Measurements from ENCODE around the gene PGAM4.
"Not testable (repeated sequence)": the region's sequence is repeated elsewhere in the genome, so short reads cannot be mapped to it uniquely, and the experiment has no call there.

Gene PGAM4

GRCh38 chrX:77949840-77950239 is 19.6 kb downstream of the PGAM4 start:
- Histone ChIP-seq H3K27me3 (ENCODE audit: low read depth) (no peaks in the 10 kb centered on the region), H3K4me1 (no peaks in the 10 kb centered on the region; the same call in 1 of the 2 replicates), H3K4me3 (no peak overlapping the region), H3K36me3 (replicated peaks) (no peaks in the 10 kb centered on the region), H3K9me3 (no peaks in the 10 kb centered on the region)
- in situ Hi-C loops (cut with MboI; ENCODE audit: low sequenced_read_pairs): no loop called here
- no peak for DNase-seq (ENCODE audit: low spot score in 2 of 2)

DNA sequence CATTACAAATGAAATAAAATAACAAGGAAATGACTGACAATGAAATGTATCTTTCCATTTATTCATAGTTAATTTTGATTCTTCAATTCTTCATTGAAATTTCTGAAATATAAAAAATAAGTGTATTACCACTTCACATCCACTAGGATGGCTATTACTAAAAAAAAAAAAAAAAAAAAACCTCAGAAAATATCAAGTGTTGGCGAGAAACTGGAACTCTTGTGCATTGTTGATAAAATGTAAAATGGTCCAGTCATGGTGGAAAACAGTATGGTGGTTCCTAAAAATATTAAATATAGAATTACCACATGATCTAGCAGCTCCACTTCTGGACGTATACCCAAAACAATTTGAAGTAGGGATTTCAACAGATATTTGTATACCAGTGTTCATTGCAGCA is 22.9 kb downstream of the PGAM4 start:
- no peaks in the 10 kb centered on the region for H3K4me1 ChIP-seq
- H3K4me3 ChIP-seq: no peak overlapping the region
- H3K27me3 ChIP-seq (ENCODE audit: low read depth): no peaks in the 10 kb centered on the region; the same call in 1 of the 2 replicates
- in situ Hi-C loops (cut with MboI; ENCODE audit: low sequenced_read_pairs): no loop called here
- DNase-seq (ENCODE audit: low spot score in 2 of 2): no peak
- no peaks in the 10 kb centered on the region for H3K9me3 ChIP-seq
- H3K36me3 ChIP-seq (replicated peaks): no peaks in the 10 kb centered on the region

- H3K4me3 ChIP-seq: no peak overlapping the region
- no peaks in the 10 kb centered on the region for H3K36me3 ChIP-seq (replicated peaks)
- no peak for DNase-seq (ENCODE audit: low spot score in 2 of 2)
- H3K27me3 ChIP-seq (ENCODE audit: low read depth): no peaks in the 10 kb centered on the region; the same call in 1 of the 2 replicates
- no peaks in the 10 kb centered on the region for H3K4me1 ChIP-seq
- in situ Hi-C loops (cut with MboI; ENCODE audit: low sequenced_read_pairs): no loop called here
- H3K9me3 ChIP-seq: no peaks in the 10 kb centered on the region
Observed at GRCh38 chrX:77945910-77946545, 23.4 kb downstream of the PGAM4 start.

- H3K36me3 ChIP-seq (replicated peaks); H3K9me3 ChIP-seq; DNase-seq (ENCODE audit: low spot score in 2 of 2); H3K27me3 ChIP-seq (ENCODE audit: low read depth); H3K4me1 ChIP-seq; in situ Hi-C loops (cut with MboI; ENCODE audit: low sequenced_read_pairs); H3K4me3 ChIP-seq: not testable (repeated sequence)
Observed at GRCh38 chrX:77945031-77945430, 24.4 kb downstream of the PGAM4 start.

DNA sequence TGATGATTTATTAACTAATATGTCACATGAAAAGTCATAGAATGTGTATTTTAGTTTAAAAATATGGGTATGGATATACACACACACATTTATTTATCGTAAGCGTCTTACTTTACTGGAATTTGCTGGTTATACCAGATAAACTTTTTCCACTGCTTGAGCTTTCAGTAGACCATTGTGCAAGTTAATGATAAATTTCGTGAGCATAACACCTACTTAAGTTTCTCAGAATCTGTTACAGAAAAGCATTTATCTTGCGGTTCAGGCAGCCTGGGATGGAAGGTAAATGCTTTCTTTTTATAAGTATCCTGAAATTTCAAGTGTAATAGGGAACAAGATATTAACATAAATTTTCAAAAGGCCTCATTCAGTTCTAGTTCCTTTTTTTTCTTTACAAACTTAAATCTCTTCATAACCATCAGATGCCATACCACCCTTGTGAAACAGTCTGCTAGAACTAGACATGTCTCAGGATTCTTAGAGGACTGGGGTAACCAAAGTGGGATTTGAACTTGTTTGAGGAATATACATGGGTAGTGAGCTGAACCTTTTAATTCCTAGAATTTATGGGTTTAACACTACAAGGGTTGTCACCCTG is 31.3 kb downstream of the PGAM4 start:
- H3K4me3 ChIP-seq: no peak overlapping the region
- no peaks in the 10 kb centered on the region for H3K9me3 ChIP-seq
- H3K27me3 ChIP-seq (ENCODE audit: low read depth): no peaks in the 10 kb centered on the region
- in situ Hi-C loops (cut with MboI; ENCODE audit: low sequenced_read_pairs): no loop called here
- H3K36me3 ChIP-seq (replicated peaks): no peaks in the 10 kb centered on the region
- H3K4me1 ChIP-seq: no peaks in the 10 kb centered on the region
- DNase-seq (ENCODE audit: low spot score in 2 of 2): no peak

GRCh38 chrX:77937291-77937690 is 32.1 kb downstream of the PGAM4 start:
- in situ Hi-C loops (cut with MboI; ENCODE audit: low sequenced_read_pairs): no loop called here
- no peaks in the 10 kb centered on the region for H3K36me3 ChIP-seq (replicated peaks)
- no peaks in the 10 kb centered on the region for H3K27me3 ChIP-seq (ENCODE audit: low read depth)
- no peak for DNase-seq (ENCODE audit: low spot score in 2 of 2)
- H3K4me3 ChIP-seq: no peak overlapping the region
- no peaks in the 10 kb centered on the region for H3K9me3 ChIP-seq
- no peaks in the 10 kb centered on the region for H3K4me1 ChIP-seq

DNA sequence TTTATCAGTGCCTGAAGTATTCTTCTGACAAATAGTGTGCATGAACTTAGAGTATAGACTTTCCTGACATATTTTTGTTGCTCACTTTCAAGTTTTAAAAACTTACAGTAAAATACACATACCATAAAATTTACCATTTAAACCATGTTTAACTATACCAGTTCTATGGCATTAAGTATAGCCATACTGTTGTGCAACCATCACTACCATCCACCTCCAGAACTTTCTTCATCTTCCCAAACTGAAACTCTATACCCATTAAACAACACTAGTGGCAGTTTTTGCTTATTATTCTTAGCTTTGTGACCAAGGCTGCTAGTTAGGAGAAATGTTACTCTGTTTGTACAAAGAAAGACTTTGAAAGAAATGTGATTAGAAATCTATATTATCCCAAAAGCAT is 33.1 kb downstream of the PGAM4 start:
- no peaks in the 10 kb centered on the region for H3K27me3 ChIP-seq (ENCODE audit: low read depth)
- in situ Hi-C loops (cut with MboI; ENCODE audit: low sequenced_read_pairs): no loop called here
- no peak for DNase-seq (ENCODE audit: low spot score in 2 of 2)

GRCh38 chrX:77935886-77936285 is 33.6 kb downstream of the PGAM4 start:
- no peaks in the 10 kb centered on the region for H3K9me3 ChIP-seq
- no peaks in the 10 kb centered on the region for H3K4me1 ChIP-seq
- no peaks in the 10 kb centered on the region for H3K36me3 ChIP-seq (replicated peaks)
- no peaks in the 10 kb centered on the region for H3K27me3 ChIP-seq (ENCODE audit: low read depth)
- in situ Hi-C loops (cut with MboI; ENCODE audit: low sequenced_read_pairs): no loop called here
- no peak for DNase-seq (ENCODE audit: low spot score in 2 of 2)
- H3K4me3 ChIP-seq: no peak overlapping the region

More for the DNA sequence above, 33.1 kb downstream of the PGAM4 start:
- Histone ChIP-seq H3K4me3 (no peak overlapping the region), H3K36me3 (replicated peaks) (no peaks in the 10 kb centered on the region), H3K9me3 (no peaks in the 10 kb centered on the region), H3K4me1 (no peaks in the 10 kb centered on the region)

GRCh38 chrX:77930581-77930980 is 38.9 kb downstream of the PGAM4 start:
- no peak for DNase-seq (ENCODE audit: low spot score in 2 of 2)
- H3K36me3 ChIP-seq (replicated peaks): no peaks in the 10 kb centered on the region
- no peaks in the 10 kb centered on the region for H3K27me3 ChIP-seq (ENCODE audit: low read depth)
- no peak overlapping the region for H3K4me3 ChIP-seq
- no peaks in the 10 kb centered on the region for H3K4me1 ChIP-seq
- H3K9me3 ChIP-seq: no peaks in the 10 kb centered on the region
- in situ Hi-C loops (cut with MboI; ENCODE audit: low sequenced_read_pairs): no loop called here

DNA sequence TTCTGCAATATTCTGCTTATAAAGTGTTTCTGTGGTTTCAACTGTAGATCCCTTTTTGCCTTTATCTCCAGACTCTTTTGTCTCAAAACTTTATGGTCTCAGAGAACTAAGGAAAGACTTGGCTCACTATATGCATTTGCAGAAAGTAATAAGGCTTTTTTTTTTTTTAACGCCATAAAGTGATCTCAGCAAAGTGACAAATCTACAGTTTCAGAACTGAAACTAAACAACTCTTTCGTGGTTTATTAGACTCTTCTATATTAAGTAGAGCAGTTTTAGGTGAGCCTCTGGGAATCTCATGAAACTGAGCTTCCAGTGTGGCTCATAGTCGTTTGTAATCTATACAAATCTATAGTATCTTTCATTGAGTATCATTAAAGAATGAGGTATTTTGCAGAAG is 43.7 kb downstream of the PGAM4 start:
- in situ Hi-C loops (cut with MboI; ENCODE audit: low sequenced_read_pairs): no loop called here
- H3K4me3 ChIP-seq: no peak overlapping the region
- H3K9me3 ChIP-seq: no peaks in the 10 kb centered on the region
- no peak for DNase-seq (ENCODE audit: low spot score in 2 of 2)
- no peaks in the 10 kb centered on the region for H3K36me3 ChIP-seq (replicated peaks)
- H3K4me1 ChIP-seq: no peaks in the 10 kb centered on the region
- no peaks in the 10 kb centered on the region for H3K27me3 ChIP-seq (ENCODE audit: low read depth)

DNA sequence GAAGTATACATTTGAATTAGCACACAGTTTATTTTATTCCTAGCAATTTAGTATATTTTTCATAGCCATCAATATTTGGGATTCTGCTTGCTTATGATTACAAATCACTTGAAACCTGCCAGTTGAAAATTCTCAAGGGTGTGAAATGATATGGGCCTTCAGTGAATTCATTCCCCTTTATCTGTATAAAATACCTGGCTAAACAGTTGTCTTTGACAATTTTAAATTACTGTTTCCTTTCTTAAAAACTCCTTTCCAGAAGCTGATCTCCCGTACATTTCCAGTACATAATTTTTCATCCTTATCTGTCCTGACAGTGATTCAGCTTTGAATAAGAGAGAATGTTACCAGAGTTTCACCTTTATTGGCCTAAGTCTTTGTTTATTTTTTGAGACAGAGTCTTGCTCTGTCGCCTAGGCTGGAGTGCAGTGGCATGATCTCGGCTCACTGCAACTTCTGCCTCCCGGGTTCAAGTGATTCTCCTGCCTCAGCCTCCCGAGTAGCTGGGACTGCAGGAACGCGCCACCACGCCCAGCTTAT is 45.0 kb downstream of the PGAM4 start:
- DNase-seq (ENCODE audit: low spot score in 2 of 2): no peak
- Histone ChIP-seq H3K4me1 (no peaks in the 10 kb centered on the region), H3K27me3 (ENCODE audit: low read depth) (no peaks in the 10 kb centered on the region), H3K9me3 (no peaks in the 10 kb centered on the region), H3K36me3 (replicated peaks) (no peaks in the 10 kb centered on the region), H3K4me3 (no peak overlapping the region)
- in situ Hi-C loops (cut with MboI; ENCODE audit: low sequenced_read_pairs): no loop called here

GRCh38 chrX:77922787-77923186 is 46.7 kb downstream of the PGAM4 start:
- no peak for DNase-seq (ENCODE audit: low spot score in 2 of 2)

DNA sequence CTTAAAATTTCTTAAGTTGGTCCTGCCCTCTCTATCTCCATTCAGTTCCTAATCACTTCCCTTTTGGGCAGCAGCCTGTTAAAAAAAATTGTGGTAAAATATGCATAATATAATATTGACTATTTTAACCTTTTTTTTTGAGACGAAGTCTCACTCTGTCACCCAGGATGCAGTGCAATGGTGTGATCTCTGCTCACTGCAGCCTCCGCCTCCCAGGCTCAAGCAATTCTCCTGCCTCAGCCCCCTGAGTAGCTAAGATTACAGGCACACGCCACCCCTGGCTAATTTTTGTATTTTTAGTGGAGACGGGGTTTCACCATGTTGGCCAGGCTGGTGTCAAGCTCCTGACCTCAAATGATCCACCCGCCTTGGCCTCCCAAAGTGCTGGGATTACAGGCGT is 50.1 kb downstream of the PGAM4 start:
- not testable (repeated sequence) for H3K36me3 ChIP-seq (replicated peaks); H3K4me1 ChIP-seq; H3K4me3 ChIP-seq; H3K9me3 ChIP-seq; H3K27me3 ChIP-seq (ENCODE audit: low read depth); DNase-seq (ENCODE audit: low spot score in 2 of 2)
- in situ Hi-C loops (cut with MboI; ENCODE audit: low sequenced_read_pairs): loop anchor here (10.0 kb wide), 1 partner anchor 105 kb away; no protein-coding TSS in a partner anchor

More at GRCh38 chrX:77922787-77923186, 46.7 kb downstream of the PGAM4 start:
- in situ Hi-C loops (cut with MboI; ENCODE audit: low sequenced_read_pairs): no loop called here
- no peaks in the 10 kb centered on the region for H3K9me3 ChIP-seq
- H3K4me3 ChIP-seq: no peak overlapping the region
- no peaks in the 10 kb centered on the region for H3K27me3 ChIP-seq (ENCODE audit: low read depth)
- no peaks in the 10 kb centered on the region for H3K4me1 ChIP-seq
- no peaks in the 10 kb centered on the region for H3K36me3 ChIP-seq (replicated peaks)

- Histone ChIP-seq H3K4me1 (no peaks in the 10 kb centered on the region), H3K9me3 (no peaks in the 10 kb centered on the region), H3K36me3 (replicated peaks) (no peaks in the 10 kb centered on the region), H3K27me3 (ENCODE audit: low read depth) (no peaks in the 10 kb centered on the region), H3K4me3 (no peak overlapping the region)
- DNase-seq (ENCODE audit: low spot score in 2 of 2): no peak
- in situ Hi-C loops (cut with MboI; ENCODE audit: low sequenced_read_pairs): loop anchor here (10.0 kb wide), 1 partner anchor 106 kb away; no protein-coding TSS in a partner anchor
Observed at GRCh38 chrX:77918568-77918967, 50.9 kb downstream of the PGAM4 start.

All from HAP-1 (cell line).